NCI-H446 (cell line): Measurements from ENCODE around the gene MGAT5.

Source experiments
- DNase-seq, 2 experiments: peaks; one replicate each; lab custom pipeline; 2025; lab: John Stamatoyannopoulos, UW

MGAT5 gene

GRCh38 chr2:134253804-134254203, at the start of gene MGAT5:
TSS of gene MGAT5 (plus strand) at chr2:134254072. CDS start at chr2:134254404, 332 bp downstream.
- DNase-seq, result peak; percentile 16 to 71

- no peak for DNase-seq
Observed at GRCh38 chr2:134205087-134205486, 48.8 kb upstream of the MGAT5 start.

- no peak for DNase-seq
Observed at GRCh38 chr2:134206031-134206430, 47.8 kb upstream of the MGAT5 start.

- peak in 1 of 2 experiments; percentile 19 for DNase-seq
Observed at GRCh38 chr2:134206573-134206972, 47.3 kb upstream of the MGAT5 start.

GRCh38 chr2:134207589-134208209, 46.2 kb upstream of the MGAT5 start:
- peak in 1 of 2 experiments; percentile 37 for DNase-seq

GRCh38 chr2:134208825-134209224, 45.0 kb upstream of the MGAT5 start:
- DNase-seq, result no peak

GRCh38 chr2:134212746-134213145, 41.1 kb upstream of the MGAT5 start:
- no peak for DNase-seq

- no peak for DNase-seq
Observed at GRCh38 chr2:134216152-134216829, 37.6 kb upstream of the MGAT5 start.

- no peak for DNase-seq
Observed at GRCh38 chr2:134217351-134217750, 36.5 kb upstream of the MGAT5 start.

GRCh38 chr2:134217924-134218323, 35.9 kb upstream of the MGAT5 start:
- DNase-seq, result no peak

- DNase-seq, result no peak
Observed at GRCh38 chr2:134218414-134218813, 35.5 kb upstream of the MGAT5 start.

- no peak for DNase-seq
Observed at GRCh38 chr2:134218930-134219658, 34.8 kb upstream of the MGAT5 start.

- DNase-seq, result no peak
Observed at GRCh38 chr2:134220344-134220974, 33.4 kb upstream of the MGAT5 start.

- DNase-seq, result no peak
Observed at GRCh38 chr2:134224005-134224404, 29.9 kb upstream of the MGAT5 start.

- DNase-seq, result no peak
Observed at GRCh38 chr2:134225173-134225572, 28.7 kb upstream of the MGAT5 start.

- no peak for DNase-seq
Observed at GRCh38 chr2:134225841-134226240, 28.0 kb upstream of the MGAT5 start.

- no peak for DNase-seq
Observed at GRCh38 chr2:134226601-134227000, 27.3 kb upstream of the MGAT5 start.

GRCh38 chr2:134227666-134228065, 26.2 kb upstream of the MGAT5 start:
- DNase-seq, result no peak

GRCh38 chr2:134228493-134228903, 25.4 kb upstream of the MGAT5 start:
- no peak for DNase-seq

GRCh38 chr2:134229540-134229939, 24.3 kb upstream of the MGAT5 start:
- DNase-seq, result no peak

GRCh38 chr2:134230885-134231284, 23.0 kb upstream of the MGAT5 start:
- no peak for DNase-seq

- DNase-seq, result no peak
Observed at GRCh38 chr2:134231301-134231964, 22.4 kb upstream of the MGAT5 start.
